Tibial nerve (tissue), 3 donors: Measurements from ENCODE around the gene AK9.

ENCODE experiments used
- POLR2A ChIP-seq, 2 donors: fragments of 450-650 bp; IDR thresholded peaks; one replicate each; pipeline ENCODE4 v1.6.1; 2017; ENCODE audit warnings: antibody characterized with exemption in 2 of 2, mild to moderate bottlenecking in 2 of 2, moderate library complexity in 2 of 2
- TF ChIP-seq, protein P1 (sequence below), 5 experiments: fragments of 200-600 bp in 3 of 5; fragments of 450-650 bp in 2 of 5; sonication (generic) in 3 of 5; IDR thresholded peaks; one replicate each; pipeline ENCODE4 v1.5.1; 2016 to 2019; ENCODE audit warnings: antibody characterized with exemption in 5 of 5, mild to moderate bottlenecking in 3 of 5, moderate library complexity in 2 of 5

DNA sequence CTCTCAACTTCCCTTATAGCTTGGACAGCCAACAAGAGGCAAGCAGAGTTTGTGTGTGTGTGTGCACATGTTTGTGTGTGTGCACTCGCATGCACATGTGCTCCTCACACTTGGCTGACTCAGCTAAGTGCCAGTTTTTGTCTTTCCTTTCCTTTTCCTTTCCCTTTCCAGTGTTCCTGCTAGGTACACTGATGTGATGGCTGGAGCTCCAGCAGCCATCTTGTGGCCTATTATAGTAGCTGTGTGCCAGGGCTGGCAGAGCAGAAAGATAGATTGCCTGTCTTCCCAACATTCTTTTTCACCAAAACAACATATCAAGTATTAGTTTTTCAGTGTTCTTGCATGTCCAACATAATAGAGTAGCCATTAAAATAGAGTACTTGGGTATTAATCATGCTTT is 79.5 kb downstream of the AK9 start:
- TF ChIP-seq, protein P1, sequence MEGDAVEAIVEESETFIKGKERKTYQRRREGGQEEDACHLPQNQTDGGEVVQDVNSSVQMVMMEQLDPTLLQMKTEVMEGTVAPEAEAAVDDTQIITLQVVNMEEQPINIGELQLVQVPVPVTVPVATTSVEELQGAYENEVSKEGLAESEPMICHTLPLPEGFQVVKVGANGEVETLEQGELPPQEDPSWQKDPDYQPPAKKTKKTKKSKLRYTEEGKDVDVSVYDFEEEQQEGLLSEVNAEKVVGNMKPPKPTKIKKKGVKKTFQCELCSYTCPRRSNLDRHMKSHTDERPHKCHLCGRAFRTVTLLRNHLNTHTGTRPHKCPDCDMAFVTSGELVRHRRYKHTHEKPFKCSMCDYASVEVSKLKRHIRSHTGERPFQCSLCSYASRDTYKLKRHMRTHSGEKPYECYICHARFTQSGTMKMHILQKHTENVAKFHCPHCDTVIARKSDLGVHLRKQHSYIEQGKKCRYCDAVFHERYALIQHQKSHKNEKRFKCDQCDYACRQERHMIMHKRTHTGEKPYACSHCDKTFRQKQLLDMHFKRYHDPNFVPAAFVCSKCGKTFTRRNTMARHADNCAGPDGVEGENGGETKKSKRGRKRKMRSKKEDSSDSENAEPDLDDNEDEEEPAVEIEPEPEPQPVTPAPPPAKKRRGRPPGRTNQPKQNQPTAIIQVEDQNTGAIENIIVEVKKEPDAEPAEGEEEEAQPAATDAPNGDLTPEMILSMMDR (IDR thresholded peaks at IDR 0.05) = no peak
- TF ChIP-seq POLR2A (IDR thresholded peaks at IDR 0.05) = no peak
